Measurements from ENCODE around the gene SLC22A15.
A peak's percentile ranks its signal among the peaks of the same experiment; 100 is the strongest.
"Not testable (repeated sequence)": the region's sequence is repeated elsewhere in the genome, so short reads cannot be mapped to it uniquely, and the experiment has no call there.

SLC22A15 gene

DNA sequence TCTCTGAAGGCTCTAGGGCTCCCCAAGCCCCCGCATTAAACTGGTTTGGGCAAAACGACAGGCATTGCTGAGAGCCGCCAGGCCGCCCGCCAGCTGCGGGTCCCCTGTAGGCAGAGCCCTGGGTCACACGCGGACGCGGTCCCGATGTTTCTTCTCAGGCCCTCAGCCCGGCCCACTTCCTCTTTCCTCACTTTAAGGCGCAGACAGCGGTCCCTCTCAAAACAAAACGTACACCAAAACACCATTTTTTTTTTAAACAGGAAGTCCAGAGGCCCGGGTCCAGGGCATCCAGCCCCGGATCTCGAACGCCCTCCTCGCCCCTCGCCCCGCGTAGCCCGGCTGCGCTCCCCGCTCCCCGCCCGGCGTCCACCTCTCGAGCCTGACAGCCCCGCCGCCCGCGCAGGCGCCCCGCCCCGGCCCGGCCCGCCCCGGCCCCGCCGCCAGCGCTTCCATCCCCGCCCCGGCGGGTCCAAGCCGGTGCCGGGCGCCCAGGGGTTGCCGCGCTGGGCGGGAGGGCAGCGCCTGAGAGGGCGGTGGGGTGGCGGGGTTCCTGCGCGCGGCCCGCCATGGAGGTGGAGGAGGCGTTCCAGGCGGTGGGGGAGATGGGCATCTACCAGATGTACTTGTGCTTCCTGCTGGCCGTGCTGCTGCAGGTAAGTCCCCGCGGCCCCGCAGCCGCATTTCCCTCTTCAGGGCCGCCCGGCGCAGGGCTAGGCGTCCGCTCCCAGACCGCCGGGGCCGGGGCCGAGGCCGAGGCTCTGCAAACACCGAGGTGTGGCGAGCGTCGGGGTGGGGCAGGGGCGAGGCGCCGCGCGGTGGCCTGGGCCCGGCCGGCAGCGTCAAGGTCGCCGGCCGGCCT, at the start of gene SLC22A15:
SLC22A15 (plus strand) TSS at position 452 of the 859 bp plus-strand sequence; CDS start at position 567, 115 bp downstream.
- DNase-seq = peak; percentile 70

DNA sequence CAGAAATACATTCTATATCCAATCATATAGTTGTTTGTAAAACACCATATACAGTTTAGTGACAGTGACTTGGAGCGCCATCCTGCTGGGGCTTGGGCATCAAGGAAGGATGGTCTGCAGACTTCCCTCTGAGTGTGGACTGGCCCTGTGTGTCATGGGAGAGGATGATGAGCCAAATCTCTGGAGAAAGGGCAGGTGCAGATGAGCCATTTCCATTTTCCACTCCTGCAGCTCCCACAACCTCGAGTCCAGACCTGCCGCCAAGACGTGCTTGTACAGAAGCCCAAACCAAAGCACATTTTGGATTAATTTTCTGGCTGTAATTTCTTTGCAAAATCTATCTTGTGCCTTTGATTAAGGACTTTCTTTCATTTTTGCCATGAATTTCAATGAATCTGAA, 48.3 kb upstream of the SLC22A15 start:
- DNase-seq = no peak

DNA sequence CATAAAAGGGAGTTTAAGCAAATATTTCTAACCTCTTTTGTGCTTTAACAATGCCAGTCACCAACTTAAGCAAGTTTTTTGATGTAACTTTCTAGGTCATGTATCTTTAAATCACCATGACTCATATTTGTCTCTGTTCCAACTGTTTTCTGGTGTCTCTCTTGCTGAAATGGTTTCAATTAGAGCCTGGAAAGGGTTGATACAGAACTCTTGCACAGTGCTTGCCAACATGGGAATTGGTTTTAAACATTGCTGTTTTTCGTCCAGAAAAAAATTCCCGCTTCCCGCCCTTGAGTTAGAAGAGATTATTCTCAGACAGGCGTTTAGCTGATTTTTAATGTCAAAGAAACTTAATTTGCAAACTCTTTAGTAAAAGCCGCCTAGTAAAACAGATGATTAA, 46.4 kb upstream of the SLC22A15 start:
- no peak for DNase-seq

DNA sequence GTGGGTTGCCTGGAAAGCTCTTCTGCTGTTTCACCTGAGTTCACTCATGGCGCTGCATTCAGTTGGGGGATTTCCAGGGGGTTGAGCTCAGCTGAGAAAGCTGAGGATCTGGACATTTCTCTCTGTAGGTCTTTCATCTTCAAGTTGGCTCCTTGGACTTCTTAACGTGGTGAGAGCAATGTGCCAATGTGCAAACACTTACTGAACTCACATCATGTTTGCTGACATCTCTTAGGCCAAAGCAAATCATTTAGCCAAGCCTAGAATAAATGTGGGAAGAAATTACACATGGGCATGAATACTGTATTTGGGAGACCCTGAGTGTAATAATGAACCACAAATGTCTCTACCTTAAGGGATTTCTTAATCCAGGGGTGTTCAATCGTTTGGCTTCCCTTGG, 42.7 kb upstream of the SLC22A15 start:
- no peak for DNase-seq

DNA sequence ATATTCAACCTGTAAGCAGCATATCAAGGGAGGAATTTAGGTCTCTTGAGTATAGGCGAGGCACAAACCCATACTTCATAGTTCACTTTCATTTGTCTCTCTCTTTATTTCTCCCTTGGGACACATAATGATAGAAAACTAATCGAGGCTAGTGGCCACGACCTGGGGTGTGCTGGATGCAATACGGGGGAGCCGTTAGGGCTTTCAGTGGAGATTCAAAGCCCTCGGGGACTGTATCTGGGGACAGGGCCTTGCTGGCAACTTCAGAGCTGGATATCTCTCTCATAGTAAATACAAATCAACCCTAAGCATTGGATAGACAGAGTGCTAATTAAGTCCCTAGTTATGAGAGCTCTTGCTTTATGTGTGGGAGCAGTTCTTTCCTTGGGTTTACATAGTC, 36.9 kb upstream of the SLC22A15 start:
- DNase-seq = no peak

DNA sequence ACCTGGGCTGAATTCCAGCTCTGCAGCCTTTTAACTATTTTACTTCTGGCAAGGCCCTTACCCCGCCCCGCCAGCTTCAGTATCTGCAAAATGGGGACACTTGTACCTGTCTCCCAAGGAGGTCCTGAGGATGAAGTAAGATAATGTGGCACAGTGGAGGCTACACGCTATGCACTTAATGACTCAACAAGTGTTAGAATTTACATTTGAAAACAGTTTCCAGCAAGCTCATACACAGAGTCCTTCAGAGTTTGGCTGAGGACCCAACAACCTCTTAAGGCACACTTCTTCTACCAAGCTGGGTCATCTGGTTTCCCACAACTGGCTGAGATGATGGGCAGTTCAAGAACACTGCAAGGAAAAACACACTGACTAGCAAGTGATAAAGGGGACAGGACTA, 30.2 kb upstream of the SLC22A15 start:
- DNase-seq = no peak

DNA sequence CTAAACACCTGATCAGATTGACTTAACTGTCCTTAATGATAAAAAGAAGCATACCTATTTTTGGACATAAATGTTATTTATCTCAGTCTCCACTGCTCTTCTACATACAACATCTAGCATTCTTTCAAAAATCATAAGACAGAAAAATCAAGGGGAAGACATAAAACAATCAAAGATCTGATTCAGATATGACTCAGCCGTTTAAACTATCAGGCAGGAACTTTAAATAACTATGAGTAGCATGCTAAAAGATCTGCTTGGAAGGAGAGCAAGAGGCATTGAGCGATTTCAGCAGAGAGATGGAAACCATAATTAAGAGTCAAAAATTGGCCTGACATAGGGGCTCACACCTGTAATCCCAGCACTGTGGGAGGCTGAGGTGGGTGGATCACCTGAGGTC, 27.2 kb upstream of the SLC22A15 start:
- DNase-seq = no peak

DNA sequence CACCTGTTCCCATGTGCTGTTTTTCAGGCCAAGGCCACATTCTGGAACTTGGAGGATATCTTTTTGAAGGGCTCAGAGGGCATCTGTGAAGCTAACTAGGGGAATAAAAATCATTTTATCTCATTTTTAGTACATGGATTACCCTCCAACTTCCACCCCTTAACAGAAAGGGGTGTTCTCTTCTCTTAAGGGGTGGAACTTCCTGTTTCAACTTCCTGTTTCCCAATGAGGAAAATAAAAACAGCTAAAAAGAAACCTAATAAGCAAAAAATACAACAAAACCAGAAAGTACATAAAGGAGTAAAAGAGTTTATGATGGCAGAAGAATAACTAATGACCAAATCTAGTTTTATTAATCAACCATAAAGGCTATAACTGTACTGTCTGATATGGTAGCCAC, 24.8 kb upstream of the SLC22A15 start:
- no peak for DNase-seq

DNA sequence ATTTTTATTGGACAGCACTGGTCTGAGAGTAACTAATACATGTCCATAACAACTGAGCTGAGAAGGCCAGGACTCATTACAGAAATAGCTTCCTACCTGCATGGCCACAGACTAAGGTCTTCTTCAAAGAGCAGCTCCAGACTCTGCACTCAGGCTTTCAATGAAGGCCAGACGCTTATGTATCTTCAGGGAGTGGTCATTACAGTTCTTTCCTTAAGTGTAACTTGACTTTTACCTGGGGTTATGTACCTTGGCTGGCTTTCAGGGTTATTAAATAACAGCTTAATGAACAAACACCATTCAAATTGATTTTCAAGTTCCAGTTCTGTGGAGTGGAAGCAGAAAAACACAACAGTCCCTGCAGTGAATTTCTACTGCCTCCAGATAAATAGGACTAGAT, 23.8 kb upstream of the SLC22A15 start:
- no peak for DNase-seq

DNA sequence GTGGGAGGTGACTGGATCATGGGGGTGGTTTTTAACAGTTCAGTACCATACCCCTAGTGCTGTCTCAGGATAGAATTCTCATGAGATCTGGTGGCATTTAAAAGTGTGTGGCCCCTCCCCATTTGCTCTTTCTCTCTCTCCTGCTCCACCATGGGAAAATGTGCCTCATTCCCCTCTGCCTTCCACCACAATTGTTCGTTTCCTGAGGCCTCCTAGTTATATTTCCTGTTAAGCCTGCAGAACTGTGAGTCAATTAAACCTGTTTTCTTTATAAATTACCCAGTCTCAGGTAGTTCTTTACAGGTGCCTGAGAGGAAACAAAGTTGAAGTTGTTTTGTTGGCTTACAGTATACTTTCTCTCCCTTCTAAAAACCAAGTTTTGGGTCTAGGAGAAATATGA, 23.1 kb upstream of the SLC22A15 start:
- DNase-seq = no peak

DNA sequence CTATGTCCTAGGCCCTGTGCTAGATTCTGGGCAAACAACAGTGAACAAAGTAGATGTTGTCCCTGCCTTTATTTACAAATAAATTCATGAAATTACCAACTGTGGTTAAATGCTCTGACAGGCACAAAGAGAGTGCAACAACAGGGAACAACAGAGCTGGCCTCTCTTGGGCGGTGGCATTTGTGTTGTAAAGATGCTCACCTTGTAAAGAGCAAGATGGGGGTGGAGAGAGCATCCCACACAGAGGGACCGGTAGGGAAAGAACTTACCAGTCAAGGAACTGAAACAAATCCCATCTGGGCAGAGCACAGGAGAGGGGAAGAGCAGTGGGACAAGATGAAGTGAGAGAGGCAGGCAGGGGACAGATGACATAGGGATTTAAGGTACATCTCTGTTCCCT, 21.6 kb upstream of the SLC22A15 start:
- no peak for DNase-seq

DNA sequence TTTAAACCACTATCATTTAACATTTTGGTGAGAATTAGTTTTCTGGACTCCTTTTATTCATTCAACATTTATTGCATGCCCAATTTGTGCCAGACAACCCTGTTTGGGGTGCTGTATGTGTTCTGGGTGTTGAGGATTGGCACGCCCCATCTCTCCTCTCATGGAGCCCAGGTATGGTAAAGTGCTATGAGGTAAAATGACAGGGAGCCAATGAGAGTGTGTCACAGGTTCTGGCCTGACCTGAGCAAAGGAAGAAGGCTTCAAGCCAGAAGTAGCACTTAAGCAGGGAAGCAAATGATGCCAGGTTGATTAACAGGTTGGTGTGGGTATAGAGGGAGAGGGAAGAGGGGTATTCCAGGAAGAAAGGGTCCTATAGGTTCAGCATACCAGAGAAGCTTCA, 21.1 kb upstream of the SLC22A15 start:
- DNase-seq = no peak

DNA sequence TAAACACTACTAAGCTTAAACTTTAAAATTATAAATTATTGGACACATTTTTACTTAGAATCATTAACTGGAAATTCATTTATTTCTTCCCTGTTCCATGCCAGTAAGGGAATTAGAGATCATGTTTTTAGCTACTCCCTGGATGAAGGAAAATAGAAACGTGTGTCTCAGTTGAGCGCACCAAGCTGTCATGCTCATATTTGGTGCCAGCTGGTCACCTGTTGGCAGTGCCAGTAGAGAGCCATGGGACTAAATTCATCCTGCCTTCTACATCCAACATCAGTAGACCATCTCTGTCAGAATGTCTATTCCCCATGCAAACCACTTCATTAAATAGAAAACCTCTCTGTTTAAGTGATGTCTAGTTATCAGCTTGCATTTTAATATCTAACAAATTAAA, 17.4 kb upstream of the SLC22A15 start:
- no peak for DNase-seq

DNA sequence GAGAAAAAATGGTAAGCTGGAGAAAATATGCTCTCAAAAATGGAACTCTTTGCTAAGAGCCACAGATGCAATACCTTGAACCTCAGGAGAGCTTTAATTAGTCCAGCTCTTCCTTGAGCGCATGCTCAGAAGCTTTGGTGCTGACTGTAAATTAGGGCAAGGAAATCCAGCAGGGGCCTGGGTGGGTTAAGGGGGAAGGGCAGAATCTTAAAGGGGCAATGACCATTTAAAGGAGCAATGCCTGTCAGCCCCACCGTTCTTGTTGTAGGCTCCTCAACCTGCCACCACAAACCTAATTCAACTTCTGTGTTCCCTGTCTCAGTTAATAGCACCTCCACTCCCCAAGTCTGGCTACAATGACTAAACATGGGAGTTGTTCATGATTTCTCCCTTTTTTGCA, 6.8 kb upstream of the SLC22A15 start:
- no peak for DNase-seq

DNA sequence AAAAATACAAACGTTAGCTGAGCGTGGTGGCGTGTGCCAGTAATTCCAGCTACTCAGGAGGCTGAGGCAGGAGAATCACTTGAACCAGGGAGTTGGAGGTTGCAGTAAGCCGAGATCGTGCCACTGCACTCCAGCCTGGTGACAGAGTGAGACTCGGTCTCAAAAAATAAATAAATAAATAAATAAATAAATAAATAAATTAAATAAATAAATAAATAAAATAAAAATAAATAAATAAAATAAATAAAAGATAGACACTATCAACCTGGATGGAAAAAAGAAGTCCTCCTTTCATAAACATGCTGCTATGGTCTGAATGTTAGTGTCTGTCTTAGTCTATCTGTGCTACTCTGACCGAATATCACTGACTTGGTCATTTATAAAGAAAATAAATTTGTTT, 4.5 kb upstream of the SLC22A15 start:
- DNase-seq = not testable (repeated sequence)

DNA sequence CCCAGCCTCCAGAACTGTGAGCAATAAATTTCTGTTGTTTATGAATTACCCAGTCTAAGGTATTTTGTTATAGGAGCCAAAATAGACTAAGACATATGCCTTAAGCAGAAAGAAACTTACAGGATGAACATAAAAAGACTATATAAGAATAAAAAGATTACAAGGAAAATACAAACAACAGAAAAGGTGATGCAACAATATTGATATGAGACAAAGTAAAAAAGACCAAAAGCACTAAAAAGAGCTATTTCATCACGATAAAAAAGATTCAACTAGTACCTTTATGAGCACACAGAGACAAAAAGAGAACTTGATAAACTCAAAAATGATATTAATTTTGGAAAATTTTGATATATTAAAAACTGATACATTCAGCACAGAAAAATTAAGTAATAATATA, 3.2 kb upstream of the SLC22A15 start:
- DNase-seq = no peak

DNA sequence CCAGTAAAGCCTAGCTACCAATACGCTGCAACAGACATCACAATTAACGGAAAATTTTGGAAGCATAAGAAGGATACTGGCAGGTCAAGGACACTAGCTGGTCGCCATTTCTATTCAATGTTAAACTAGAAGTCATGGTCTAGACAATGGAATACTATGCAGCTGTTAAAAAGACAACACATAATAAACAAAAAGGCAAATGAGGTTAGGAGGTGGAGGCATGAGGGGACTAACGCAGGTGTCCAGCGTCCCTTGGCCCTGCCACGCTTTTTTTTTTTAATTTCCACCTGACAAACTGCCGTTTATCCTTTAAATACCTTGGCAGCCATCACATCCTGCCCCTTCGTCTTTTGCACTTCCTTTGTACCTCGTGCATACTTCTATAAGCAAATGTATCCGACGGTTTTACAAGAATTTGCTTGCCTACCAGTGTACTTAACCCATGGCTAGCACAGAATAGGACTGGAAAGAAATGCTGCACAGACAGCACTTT, 698 bp upstream of the SLC22A15 start:
- DNase-seq = no peak

DNA sequence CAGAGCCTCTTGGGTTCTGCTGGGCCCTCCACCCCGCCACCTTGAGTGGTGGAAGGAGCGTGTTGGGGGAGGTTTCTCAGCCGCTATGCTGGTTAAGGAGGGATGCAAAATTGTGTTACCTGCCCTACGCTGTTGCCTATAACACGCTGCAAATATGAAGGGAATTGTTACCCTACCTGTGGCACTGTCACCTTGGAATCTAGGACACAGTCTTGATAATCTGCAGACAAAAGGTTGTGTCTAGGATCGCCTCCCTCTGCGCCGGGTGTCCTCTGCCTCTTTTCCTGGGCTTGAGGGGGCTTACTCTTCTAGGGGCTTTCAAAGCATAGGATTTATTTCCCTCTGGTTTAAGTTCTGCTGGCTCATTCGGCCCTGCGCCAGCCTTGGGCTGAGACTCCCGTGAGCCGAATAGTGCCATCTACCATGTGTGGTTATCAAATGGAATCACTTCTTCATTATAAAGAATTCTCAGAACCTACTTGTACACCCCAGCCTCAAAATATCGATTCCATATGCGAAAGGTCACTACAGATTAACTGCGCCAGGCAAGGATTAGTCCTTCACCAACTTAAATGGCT, 697 bp downstream of the SLC22A15 start:
- no peak for DNase-seq

DNA sequence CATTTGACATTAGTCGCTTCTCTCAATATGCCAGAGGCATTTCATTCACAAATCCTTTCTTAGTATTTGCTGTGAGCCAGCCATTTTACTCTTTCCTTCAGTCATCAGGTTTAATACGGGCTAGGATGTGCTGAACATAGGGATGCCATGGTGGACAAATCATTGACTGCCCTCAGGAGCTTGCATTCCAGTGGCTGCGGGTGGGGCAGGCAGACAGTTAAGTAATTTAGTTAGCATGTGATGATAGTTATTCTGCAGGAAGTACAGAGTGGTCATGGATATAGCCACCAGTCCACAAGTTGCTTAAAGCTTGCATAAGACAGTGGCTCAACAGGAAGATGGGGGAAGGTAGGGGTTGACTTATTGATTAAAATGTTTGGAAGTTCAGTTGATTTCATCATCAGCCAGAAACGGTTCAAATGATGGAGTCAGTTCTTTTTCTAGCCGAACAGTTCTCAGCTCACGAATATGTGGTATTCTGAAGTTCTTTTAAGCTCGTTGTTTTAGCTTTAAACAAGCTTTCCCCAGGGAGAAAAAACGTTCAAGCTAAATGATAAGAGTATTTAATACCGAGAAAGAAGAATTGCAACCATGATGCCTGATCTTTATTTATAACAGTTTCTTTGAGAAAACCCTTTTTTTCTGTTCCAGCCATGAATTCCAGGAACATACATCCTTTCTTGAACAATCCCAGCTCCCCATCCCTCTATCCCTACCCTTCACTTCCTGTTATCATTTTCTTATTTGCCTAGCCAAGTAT, 1.4 kb downstream of the SLC22A15 start:
- DNase-seq = peak; percentile 7

DNA sequence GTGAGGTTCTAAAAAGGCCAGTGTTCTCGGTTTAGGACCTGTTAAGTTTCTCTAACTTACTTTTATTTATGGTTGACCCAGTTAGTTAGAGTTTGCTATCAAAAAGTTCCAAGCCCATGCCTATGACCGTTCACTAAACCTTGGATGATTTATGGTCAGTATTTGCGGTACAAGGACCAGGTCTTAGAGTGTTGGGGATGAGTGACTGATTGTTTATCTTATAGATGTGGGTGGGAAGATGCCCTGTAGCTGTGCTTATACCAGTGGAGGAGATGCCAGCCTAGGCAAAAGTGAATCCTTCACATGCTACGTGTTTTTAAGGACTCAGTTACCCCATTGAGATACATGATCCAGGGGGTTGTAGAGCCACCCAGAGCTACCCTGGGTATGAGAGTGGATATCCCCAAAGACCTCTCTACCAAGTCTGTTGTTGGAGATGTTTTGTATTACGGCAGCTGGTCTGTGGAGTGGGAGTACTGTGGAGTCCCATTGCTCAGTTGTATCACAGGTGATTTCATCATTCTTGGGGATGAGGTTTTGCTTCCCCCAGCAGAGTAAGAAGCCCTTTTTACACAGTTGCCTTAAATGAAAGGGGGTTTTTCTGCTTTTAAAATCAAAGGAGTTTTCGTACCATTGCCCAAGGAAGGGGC, 2.1 kb downstream of the SLC22A15 start:
- peak; percentile 25 for DNase-seq

DNA sequence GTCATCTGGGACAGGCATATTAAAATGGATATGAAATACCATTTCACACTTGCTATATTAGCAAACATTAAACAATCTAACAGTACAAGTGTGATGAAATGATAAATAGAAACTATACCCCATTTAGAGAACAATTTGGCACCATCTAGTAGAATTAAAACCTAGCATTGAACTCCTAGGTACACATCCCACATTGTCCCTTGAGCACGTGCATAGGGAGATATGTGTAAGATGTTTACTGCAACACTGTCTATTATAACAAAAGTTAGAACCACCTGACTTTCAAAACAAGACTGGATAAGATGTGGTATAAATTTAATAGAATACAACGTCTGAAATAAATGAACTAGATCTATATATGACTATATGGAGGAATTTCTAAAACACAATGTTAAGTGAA, 3.8 kb downstream of the SLC22A15 start:
- DNase-seq = no peak

DNA sequence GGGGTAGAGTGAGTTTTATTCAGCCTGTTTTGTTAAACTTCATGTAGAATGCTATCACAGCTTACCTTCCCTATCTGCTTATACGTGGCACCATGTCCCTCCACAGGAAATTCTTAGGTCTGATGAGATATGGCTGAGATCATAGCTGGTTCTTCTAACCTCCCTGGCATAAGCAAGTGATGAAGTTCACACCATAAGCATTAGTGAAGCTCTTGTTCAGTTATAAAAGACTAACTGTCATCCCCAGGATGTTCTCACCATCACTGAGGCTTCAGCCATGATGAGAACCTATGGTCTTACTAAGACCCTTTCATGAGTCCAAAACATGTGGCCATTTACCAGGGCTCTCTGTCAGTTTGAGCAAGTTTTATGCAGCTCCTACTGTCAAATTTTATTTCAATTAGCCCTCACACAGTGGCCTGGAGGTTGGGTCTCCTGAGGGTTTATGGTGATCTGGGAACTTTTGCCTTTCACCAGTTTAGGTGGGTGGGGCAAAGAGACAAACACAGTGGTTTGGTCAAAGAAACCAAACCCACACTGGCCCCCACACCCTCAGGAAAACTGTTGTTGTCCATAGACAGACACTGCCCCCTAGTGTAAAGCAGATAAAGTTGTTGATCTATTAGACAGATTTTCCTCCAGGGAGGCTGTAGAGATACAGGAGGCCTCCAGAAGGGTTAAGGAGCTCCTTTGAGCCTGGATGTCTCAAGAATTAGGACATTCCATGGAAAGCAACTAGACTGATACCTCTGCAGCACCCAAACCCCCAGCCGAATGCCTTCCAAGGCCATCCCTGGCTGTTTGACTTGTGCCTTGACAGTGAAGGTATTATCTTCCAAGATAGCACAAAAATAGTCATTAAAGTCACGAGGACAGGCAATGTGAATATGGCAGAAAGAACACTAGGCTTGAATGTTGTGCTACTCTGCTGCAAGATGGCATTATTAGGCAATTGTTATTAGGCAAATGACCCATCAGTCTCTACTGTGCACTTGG, 5.0 kb downstream of the SLC22A15 start:
- DNase-seq = peak; percentile 58

Measured in DMS53 (cell line).